Body of pancreas (tissue), 4 donors: Measurements from ENCODE around the gene ADGRV1. TPM values are rescaled to one million over a fixed set of nuclear protein-coding genes. Genes with fewer than 3 reads are reported as not detected.

Experiments used
- ATAC-seq: fragments of 150-250 bp; one replicate; pipeline ENCODE4 v1.9.1; 2016
- DNase-seq, 4 donors: peaks; one replicate each; pipeline ENCODE4 v3.0.0-alpha.2; 2019
- H3K27ac ChIP-seq, 4 donors: fragments of 200-600 bp; sonication (generic); 1 replicate in 3 of 4; 2 replicates in 1 of 4; pipeline versions ENCODE4 v1.5.1 to v1.6.1; 2016 to 2019; ENCODE audit warnings: mild to moderate bottlenecking in 1 of 4, mixed read lengths in 1 of 4, moderate library complexity in 1 of 4
- H3K27me3 ChIP-seq, 2 donors: fragments of 200-600 bp; sonication (generic); one replicate each; pipeline ENCODE4 v1.6.0; 2016; ENCODE audit warnings: mild to moderate bottlenecking in 1 of 2
- H3K36me3 ChIP-seq, 2 donors: fragments of 200-600 bp; sonication (generic); replicated peaks in 1 of 2; 2 replicates each; pipeline ENCODE4 v1.5.1; 2016; ENCODE audit warnings: low read depth in 2 of 2; ENCODE audit not compliant: insufficient read depth in 1 of 2
- H3K4me1 ChIP-seq: fragments of 200-600 bp; sonication (generic); one replicate; pipeline ENCODE4 v1.6.0; 2016
- H3K4me3 ChIP-seq, 2 donors: fragments of 200-600 bp; sonication (generic); 1 replicate in 1 of 2; 2 replicates in 1 of 2; pipeline ENCODE4 v1.5.1; 2016 to 2019
- H3K9me3 ChIP-seq, 3 donors: fragments of 200-600 bp; sonication (generic); 1 replicate in 2 of 3; 2 replicates in 1 of 3; pipeline ENCODE4 v1.5.1; 2016
- POLR2A ChIP-seq, 3 donors: fragments of 450-650 bp; IDR thresholded peaks; one replicate each; pipeline ENCODE4 v1.6.1; 2016; ENCODE audit warnings: antibody characterized with exemption in 3 of 3, mild to moderate bottlenecking in 2 of 3
- WGBS, 2 donors: methylation state at CpG; one replicate each; pipeline ENCODE4 v1.1.5; 2017; 5-methylcytosine and 5-hydroxymethylcytosine counted together
- intact Hi-C: fragments of 100-400 bp; cut with DNase I; formaldehyde crosslinking; loops from one replicate; pipeline ENCODE4 v1.15.1; 2023
- total RNA-seq, 2 donors: library from RNA; depleted of rRNA; stranded (reverse); fragments of >200 nt; gene quantifications; one replicate each; pipeline ENCODE4 v1.1.0, GENCODE V29; 2016
- TF ChIP-seq, protein P1 (sequence below), 7 experiments: fragments of 450-650 bp in 4 of 7; fragments of 200-600 bp in 3 of 7; sonication (generic) in 3 of 7; IDR thresholded peaks; one replicate each; pipeline ENCODE4 v1.5.1; 2016 to 2019; ENCODE audit warnings: antibody characterized with exemption in 7 of 7

ADGRV1 gene
- total RNA-seq, 2 donors from 2014 or later, result 19.2 to 21.4 TPM

- WGBS, 2 donors, result 55 to 69% methylated on average over 4 of the region's 4 CpGs
- intact Hi-C loops, result no loop called here
- no peak overlapping the region for H3K27ac ChIP-seq
Observed at GRCh38 chr5:91052977-91053740, 494.6 kb downstream of the ADGRV1 start.

DNA sequence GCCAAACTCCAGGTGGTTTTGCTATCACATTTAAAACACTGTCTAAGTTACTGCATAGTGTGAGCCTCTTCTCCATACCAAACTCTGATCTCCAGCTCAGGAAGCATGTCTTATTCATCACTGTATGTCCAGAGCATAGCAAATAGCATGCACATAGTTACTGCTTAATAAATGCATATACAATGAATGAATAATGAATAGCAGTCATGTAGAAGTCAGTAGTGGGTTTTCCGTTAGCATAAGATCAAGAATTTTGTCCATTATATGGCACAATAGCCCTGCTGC lies 495.1 kb downstream of the ADGRV1 start:
- Histone ChIP-seq H3K27me3 (no peaks in the 10 kb centered on the region), H3K4me1 (no peaks in the 10 kb centered on the region), H3K9me3 (no peaks in the 10 kb centered on the region), H3K36me3 (no peaks in the 10 kb centered on the region), H3K4me3 (no peak overlapping the region), H3K27ac (no peak overlapping the region)
- no peak for DNase-seq
- WGBS, 2 donors, result 88 to 92% methylated on average over 1 of the region's 1 CpG
- no peak for TF ChIP-seq POLR2A (IDR thresholded peaks at IDR 0.05)
- TF ChIP-seq, protein P1, sequence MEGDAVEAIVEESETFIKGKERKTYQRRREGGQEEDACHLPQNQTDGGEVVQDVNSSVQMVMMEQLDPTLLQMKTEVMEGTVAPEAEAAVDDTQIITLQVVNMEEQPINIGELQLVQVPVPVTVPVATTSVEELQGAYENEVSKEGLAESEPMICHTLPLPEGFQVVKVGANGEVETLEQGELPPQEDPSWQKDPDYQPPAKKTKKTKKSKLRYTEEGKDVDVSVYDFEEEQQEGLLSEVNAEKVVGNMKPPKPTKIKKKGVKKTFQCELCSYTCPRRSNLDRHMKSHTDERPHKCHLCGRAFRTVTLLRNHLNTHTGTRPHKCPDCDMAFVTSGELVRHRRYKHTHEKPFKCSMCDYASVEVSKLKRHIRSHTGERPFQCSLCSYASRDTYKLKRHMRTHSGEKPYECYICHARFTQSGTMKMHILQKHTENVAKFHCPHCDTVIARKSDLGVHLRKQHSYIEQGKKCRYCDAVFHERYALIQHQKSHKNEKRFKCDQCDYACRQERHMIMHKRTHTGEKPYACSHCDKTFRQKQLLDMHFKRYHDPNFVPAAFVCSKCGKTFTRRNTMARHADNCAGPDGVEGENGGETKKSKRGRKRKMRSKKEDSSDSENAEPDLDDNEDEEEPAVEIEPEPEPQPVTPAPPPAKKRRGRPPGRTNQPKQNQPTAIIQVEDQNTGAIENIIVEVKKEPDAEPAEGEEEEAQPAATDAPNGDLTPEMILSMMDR (IDR thresholded peaks at IDR 0.05), result no peak
- ATAC-seq, result no peak
- intact Hi-C loops, result no loop called here

More at GRCh38 chr5:91052977-91053740, 494.6 kb downstream of the ADGRV1 start:
- Histone ChIP-seq H3K27me3 (no peaks in the 10 kb centered on the region), H3K4me1 (no peaks in the 10 kb centered on the region), H3K4me3 (no peak overlapping the region), H3K36me3 (no peaks in the 10 kb centered on the region), H3K9me3 (no peaks in the 10 kb centered on the region)
- no peak for DNase-seq
- no peak for ATAC-seq
- TF ChIP-seq POLR2A (IDR thresholded peaks at IDR 0.05), result no peak
- TF ChIP-seq, protein P1 (IDR thresholded peaks at IDR 0.05), result no peak

DNA sequence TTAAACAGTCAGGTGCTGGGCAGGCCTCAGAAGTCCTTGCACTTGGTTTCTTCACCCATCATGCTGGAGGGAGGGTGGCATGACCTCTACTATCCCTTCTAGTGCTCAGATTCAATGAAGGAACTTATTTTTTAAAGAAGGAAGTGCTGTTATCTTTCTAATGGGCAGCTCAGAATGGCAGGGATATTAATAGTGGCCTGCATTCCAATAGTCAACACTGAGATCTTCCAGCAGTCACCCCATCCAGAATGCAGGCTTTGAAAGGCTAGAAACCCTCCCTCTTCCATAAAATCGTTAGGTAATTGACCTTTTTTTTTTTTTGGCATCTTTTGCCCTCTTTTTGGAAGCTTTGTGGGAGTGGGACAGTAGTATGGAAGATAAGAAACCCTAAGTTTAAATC lies 499.6 kb downstream of the ADGRV1 start:
- Histone ChIP-seq H3K9me3 (no peaks in the 10 kb centered on the region), H3K36me3 (no peaks in the 10 kb centered on the region), H3K4me3 (no peak overlapping the region), H3K27me3 (no peaks in the 10 kb centered on the region), H3K4me1 (no peaks in the 10 kb centered on the region), H3K27ac (no peak overlapping the region)
- 0 to 23% methylated on average over 1 of the region's 1 CpG for WGBS, 2 donors
- intact Hi-C loops, result no loop called here
- TF ChIP-seq, protein P1 (IDR thresholded peaks at IDR 0.05), result no peak
- TF ChIP-seq POLR2A (IDR thresholded peaks at IDR 0.05), result no peak
- DNase-seq (no peak), ATAC-seq (no peak)

DNA sequence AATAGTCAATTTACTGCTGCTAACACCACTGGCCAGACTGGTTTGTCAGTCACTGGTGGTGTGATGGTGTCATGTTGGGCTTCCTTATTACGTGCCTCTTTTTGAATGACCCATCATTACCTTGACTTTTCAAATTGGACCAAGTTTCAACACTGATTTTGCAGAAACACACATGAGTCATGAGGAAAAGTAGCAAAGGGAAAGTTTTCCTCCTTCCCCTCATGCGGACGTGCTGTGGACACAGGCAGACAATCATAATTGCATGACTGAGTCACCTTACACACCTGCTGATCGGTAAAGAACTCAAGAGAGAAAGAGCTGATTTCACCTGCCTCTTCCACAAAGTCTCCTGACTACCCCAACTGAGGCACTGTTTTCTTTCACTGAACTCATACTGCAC lies 500.0 kb downstream of the ADGRV1 start:
- DNase-seq, result no peak

More for the DNA sequence above, 500.0 kb downstream of the ADGRV1 start:
- 83 to 90% methylated on average over 4 of the region's 4 CpGs for WGBS, 2 donors
- H3K27me3 ChIP-seq, result no peaks in the 10 kb centered on the region
- no peak overlapping the region for H3K27ac ChIP-seq
- H3K4me1 ChIP-seq, result no peaks in the 10 kb centered on the region
- no peaks in the 10 kb centered on the region for H3K9me3 ChIP-seq
- no peak overlapping the region for H3K4me3 ChIP-seq
- no peaks in the 10 kb centered on the region for H3K36me3 ChIP-seq
- intact Hi-C loops, result no loop called here
- no peak for TF ChIP-seq POLR2A (IDR thresholded peaks at IDR 0.05)
- TF ChIP-seq, protein P1 (IDR thresholded peaks at IDR 0.05), result no peak
- ATAC-seq, result no peak
